HG02588 (cell line): ENCODE data around the gene MUS81.

Experiments
- ATAC-seq: cut with Tn5 transposase; IDR thresholded peaks from one replicate; pipeline ENCODE4 v1.9.1; 2021; ENCODE audit warnings: mild to moderate bottlenecking, moderate library complexity; ENCODE audit not compliant: unreplicated experiment

MUS81 gene

GRCh38 chr11:65871811-65872548 lies 11.7 kb downstream of the MUS81 start:
- ATAC-seq: no peak

- ATAC-seq: no peak
Measured at GRCh38 chr11:65872586-65873317, 12.5 kb downstream of the MUS81 start, which contains the start of gene EFEMP2. EFEMP2 (minus strand) TSS chr11:65872800; CDS start chr11:65872354, 446 bp downstream.

- peak; percentile 80 for ATAC-seq
Measured at GRCh38 chr11:65873318-65874156, 13.3 kb downstream of the MUS81 start.

GRCh38 chr11:65879617-65880016 lies 19.4 kb downstream of the MUS81 start, which contains the start of gene CTSW:
CTSW (plus strand) TSS chr11:65879837; CDS start chr11:65879855, 18 bp downstream.
- no peak for ATAC-seq

- no peak for ATAC-seq
Measured at GRCh38 chr11:65880027-65880426, 19.8 kb downstream of the MUS81 start.

GRCh38 chr11:65880844-65881421 lies 20.7 kb downstream of the MUS81 start:
- no peak for ATAC-seq

GRCh38 chr11:65882120-65883057 lies 22.2 kb downstream of the MUS81 start:
- no peak for ATAC-seq

- ATAC-seq: no peak
Measured at GRCh38 chr11:65883058-65883761, 23.0 kb downstream of the MUS81 start.

GRCh38 chr11:65883786-65884715 lies 23.8 kb downstream of the MUS81 start:
- ATAC-seq: no peak

- ATAC-seq: no peak
Measured at GRCh38 chr11:65884716-65885092, 24.5 kb downstream of the MUS81 start.

- ATAC-seq: no peak
Measured at GRCh38 chr11:65885231-65885630, 25.0 kb downstream of the MUS81 start.

GRCh38 chr11:65885808-65886536 lies 25.7 kb downstream of the MUS81 start:
- ATAC-seq: no peak

GRCh38 chr11:65886826-65887722 lies 26.8 kb downstream of the MUS81 start:
- no peak for ATAC-seq

GRCh38 chr11:65887723-65888162 lies 27.5 kb downstream of the MUS81 start:
- no peak for ATAC-seq

GRCh38 chr11:65888163-65888814 lies 28.1 kb downstream of the MUS81 start, which contains the start of gene FIBP:
FIBP (minus strand) TSS chr11:65888471; CDS start chr11:65888418, 53 bp downstream.
- ATAC-seq: peak; percentile 58
